Neuronal stem cell (in vitro differentiated cells): ENCODE measurements around the gene INCA1.

Experiments
- DNase-seq: peaks from one replicate; pipeline ENCODE4 v3.0.0-alpha.2; 2013; ENCODE audit warnings: low spot score
- H2AFZ ChIP-seq: one replicate; pipeline ENCODE4 v1.6.1; 2013; ENCODE audit warnings: mild to moderate bottlenecking, low read length, inconsistent platforms
- H2AK5ac ChIP-seq: 2 replicates; pipeline ENCODE4 v1.6.1; 2013; ENCODE audit warnings: low read depth, mild to moderate bottlenecking, inconsistent platforms, low read length, moderate library complexity, mixed read lengths
- H2BK120ac ChIP-seq: 2 replicates; pipeline ENCODE4 v1.6.1; 2013; ENCODE audit warnings: low read depth, mild to moderate bottlenecking, inconsistent platforms, low read length, moderate library complexity, mixed read lengths
- H2BK12ac ChIP-seq: one replicate; pipeline ENCODE4 v1.6.1; 2013; ENCODE audit warnings: low read length, inconsistent platforms
- H2BK15ac ChIP-seq: 2 replicates; pipeline ENCODE4 v1.6.1; 2013; ENCODE audit warnings: mild to moderate bottlenecking, low read length, inconsistent platforms, mixed read lengths
- H2BK5ac ChIP-seq: one replicate; pipeline ENCODE4 v1.6.1; 2013; ENCODE audit warnings: inconsistent platforms, mild to moderate bottlenecking, low read length, moderate library complexity
- H3K14ac ChIP-seq: one replicate; pipeline ENCODE4 v1.6.1; 2013; ENCODE audit warnings: low read length, inconsistent platforms
- H3K18ac ChIP-seq: 2 replicates; pipeline ENCODE4 v1.6.1; 2013; ENCODE audit warnings: low read length, inconsistent platforms
- H3K23ac ChIP-seq: 2 replicates; pipeline ENCODE4 v1.6.1; 2013; ENCODE audit warnings: low read depth, mild to moderate bottlenecking, mixed read lengths, low read length, inconsistent platforms; ENCODE audit not compliant: poor library complexity
- H3K27ac ChIP-seq: replicated peaks from 3 replicates; pipeline ENCODE4 v1.5.1; 2013; ENCODE audit warnings: low read length, inconsistent platforms
- H3K27me3 ChIP-seq, 3 experiments: 2 replicates each; pipeline ENCODE4 v1.6.1; 2013; ENCODE audit warnings: low read length in 3 of 3, mild to moderate bottlenecking in 2 of 3, inconsistent platforms in 1 of 3, low read depth in 1 of 3, mixed read lengths in 1 of 3, moderate library complexity in 1 of 3; ENCODE audit not compliant: control insufficient read depth in 3 of 3, insufficient read depth in 3 of 3
- H3K36me3 ChIP-seq, 2 donors: replicated peaks in 1 of 2; 2 replicates each; pipeline ENCODE4 v1.6.1; 2013; ENCODE audit warnings: low read length in 2 of 2; ENCODE audit not compliant: control insufficient read depth in 2 of 2, insufficient read depth in 2 of 2
- H3K4ac ChIP-seq: 2 replicates; pipeline ENCODE4 v1.6.1; 2013; ENCODE audit warnings: inconsistent platforms, mild to moderate bottlenecking, low read length, moderate library complexity
- H3K4me1 ChIP-seq, 2 donors: 1 replicate in 1 of 2; 2 replicates in 1 of 2; pipeline ENCODE4 v1.6.1; 2013; ENCODE audit warnings: low read length in 2 of 2, low read depth in 1 of 2; ENCODE audit not compliant: control insufficient read depth in 2 of 2, insufficient read depth in 1 of 2
- H3K4me2 ChIP-seq: one replicate; pipeline ENCODE4 v1.6.1; 2013; ENCODE audit warnings: mild to moderate bottlenecking, low read length, inconsistent platforms; ENCODE audit not compliant: insufficient read depth, poor library complexity, severe bottlenecking
- H3K4me3 ChIP-seq, 2 donors: 2 replicates each; pipeline ENCODE4 v1.5.1; 2013; ENCODE audit warnings: low read length in 2 of 2, mild to moderate bottlenecking in 2 of 2, inconsistent platforms in 1 of 2, moderate library complexity in 1 of 2
- H3K79me1 ChIP-seq: one replicate; pipeline ENCODE4 v1.6.1; 2013; ENCODE audit warnings: low read depth, mild to moderate bottlenecking, inconsistent platforms, low read length, moderate library complexity
- H3K9ac ChIP-seq: one replicate; pipeline ENCODE4 v1.6.1; 2013; ENCODE audit warnings: mild to moderate bottlenecking, low read depth, low read length, inconsistent platforms; ENCODE audit not compliant: poor library complexity
- H3K9me3 ChIP-seq, 2 donors: replicated peaks in 1 of 2; 2 replicates each; pipeline versions ENCODE3 to v1.6.1; 2013; ENCODE audit warnings: low read length in 2 of 2, mild to moderate bottlenecking in 2 of 2, inconsistent platforms in 1 of 2, low read depth in 1 of 2, mixed read lengths in 1 of 2, moderate library complexity in 1 of 2; ENCODE audit not compliant: control insufficient read depth in 2 of 2, insufficient read depth in 1 of 2
- H4K8ac ChIP-seq: one replicate; pipeline ENCODE4 v1.6.1; 2013; ENCODE audit warnings: low read depth, mild to moderate bottlenecking, inconsistent platforms, low read length, moderate library complexity
- H4K91ac ChIP-seq: one replicate; pipeline ENCODE4 v1.6.1; 2013; ENCODE audit warnings: low read length, low read depth, mild to moderate bottlenecking, inconsistent platforms; ENCODE audit not compliant: poor library complexity
- WGBS, 2 donors: extraction: QIAGEN DNeasy Blood & Tissue Kit; methylation state at CpG; one replicate each; pipeline ENCODE4 v1.1.7; 2013; ENCODE audit warnings: missing lambda C conversion rate in 2 of 2, mixed read lengths in 1 of 2; ENCODE audit not compliant: insufficient read length in 2 of 2, insufficient replicate concordance in 1 of 2; ENCODE audit errors: extremely low coverage in 2 of 2; 5-methylcytosine and 5-hydroxymethylcytosine counted together

The INCA1 gene

GRCh38 chr17:4986403-4986802, 10.9 kb downstream of the INCA1 start:
- peaks cover 0 to 8% of the 10 kb centered on the region in 2 donors for H3K4me1 ChIP-seq
- H4K8ac ChIP-seq, result no peak overlapping the region
- peak overlapping the region; percentile 85 for H3K4me2 ChIP-seq
- no peaks in the 10 kb centered on the region for H3K79me1 ChIP-seq
- no peak overlapping the region for H2BK12ac ChIP-seq
- H3K36me3 ChIP-seq, result no peaks in the 10 kb centered on the region
- no peak overlapping the region for H2AK5ac ChIP-seq
- WGBS, 2 donors, result no CpG with 5 or more reads among the region's 5 CpGs
- peak overlapping the region; percentile 83 for H2AFZ ChIP-seq
- H2BK5ac ChIP-seq, result peak overlapping the region; percentile 73
- no peak for DNase-seq
- no peak overlapping the region for H3K4ac ChIP-seq
- H2BK120ac ChIP-seq, result no peak overlapping the region
- no peak overlapping the region for H2BK15ac ChIP-seq
- no peak overlapping the region for H3K18ac ChIP-seq
- no peak overlapping the region for H3K14ac ChIP-seq
- peak overlapping the region; percentile 9 for H3K9ac ChIP-seq
- no peak overlapping the region for H3K27ac ChIP-seq
- no peak overlapping the region for H3K4me3 ChIP-seq
- peaks cover 0 to 46% (median 7%) of the 10 kb centered on the region in 3 experiments for H3K27me3 ChIP-seq
- H3K23ac ChIP-seq, result no peak overlapping the region
- H4K91ac ChIP-seq, result no peak overlapping the region
- no peaks in the 10 kb centered on the region for H3K9me3 ChIP-seq

GRCh38 chr17:4982305-4982704, 15.0 kb downstream of the INCA1 start:
- Histone ChIP-seq H3K27ac (no peak overlapping the region), H2BK5ac (no peak overlapping the region), H4K8ac (no peak overlapping the region), H3K79me1 (no peaks in the 10 kb centered on the region), H2AFZ (no peak overlapping the region), H2BK15ac (no peak overlapping the region), H3K4me3 (no peak overlapping the region), H2AK5ac (no peak overlapping the region), H3K4me2 (no peak overlapping the region), H3K14ac (no peak overlapping the region), H3K4ac (no peak overlapping the region), H4K91ac (no peak overlapping the region), H3K4me1 (peaks cover 3 to 6% of the 10 kb centered on the region in 2 donors), H3K18ac (no peak overlapping the region), H3K23ac (no peak overlapping the region), H3K27me3 (peaks cover 0 to 15% (median 2%) of the 10 kb centered on the region in 3 experiments), H2BK12ac (no peak overlapping the region), H3K9me3 (no peaks in the 10 kb centered on the region), H3K9ac (no peak overlapping the region), H3K36me3 (peaks cover 0 to 2% of the 10 kb centered on the region in 2 donors), H2BK120ac (no peak overlapping the region)
- DNase-seq, result no peak
- no CpG with 5 or more reads among the region's 5 CpGs for WGBS, 2 donors

- no peaks in the 10 kb centered on the region for H3K79me1 ChIP-seq
- no peak overlapping the region for H3K23ac ChIP-seq
- H3K9me3 ChIP-seq, result no peaks in the 10 kb centered on the region
- H2BK12ac ChIP-seq, result peak overlapping the region; percentile 24
- H3K4me3 ChIP-seq, result no peak overlapping the region
- no peak overlapping the region for H3K27ac ChIP-seq
- peaks cover 0 to 2% of the 10 kb centered on the region in 2 donors for H3K36me3 ChIP-seq
- H3K9ac ChIP-seq, result peak overlapping the region; percentile 14
- H3K4me2 ChIP-seq, result no peak overlapping the region
- no peak overlapping the region for H4K91ac ChIP-seq
- H3K4me1 ChIP-seq, result peaks cover 3% of the 10 kb centered on the region in 2 donors
- H2BK5ac ChIP-seq, result no peak overlapping the region
- H3K4ac ChIP-seq, result no peak overlapping the region
- H2BK15ac ChIP-seq, result no peak overlapping the region
- H3K27me3 ChIP-seq, result peaks cover 0 to 3% (median 0%) of the 10 kb centered on the region in 3 experiments
- peak overlapping the region; percentile 22 for H3K18ac ChIP-seq
- WGBS, 2 donors, result no CpG with 5 or more reads among the region's 6 CpGs
- H4K8ac ChIP-seq, result no peak overlapping the region
- H2AK5ac ChIP-seq, result no peak overlapping the region
- H2AFZ ChIP-seq, result peak overlapping the region; percentile 83
- peak; percentile 72 for DNase-seq
- no peak overlapping the region for H3K14ac ChIP-seq
- H2BK120ac ChIP-seq, result no peak overlapping the region
These were observed 16.6 kb downstream of the INCA1 start for GRCh38 chr17:4980644-4981216.

GRCh38 chr17:4978726-4979125, 18.6 kb downstream of the INCA1 start:
- Histone ChIP-seq H3K18ac (no peak overlapping the region), H2BK5ac (no peak overlapping the region), H3K4me3 (no peak overlapping the region), H3K9me3 (peaks cover 0 to 1% of the 10 kb centered on the region in 2 donors), H3K27me3 (no peaks in the 10 kb centered on the region), H3K23ac (no peak overlapping the region), H3K4me2 (no peak overlapping the region), H2BK12ac (no peak overlapping the region), H3K79me1 (no peaks in the 10 kb centered on the region), H3K9ac (no peak overlapping the region), H2AFZ (no peak overlapping the region), H4K91ac (no peak overlapping the region), H3K14ac (no peak overlapping the region), H3K27ac (no peak overlapping the region), H3K4me1 (peaks cover 3% of the 10 kb centered on the region in 2 donors), H3K4ac (no peak overlapping the region), H4K8ac (no peak overlapping the region), H3K36me3 (peaks cover 0 to 5% of the 10 kb centered on the region in 2 donors), H2BK120ac (no peak overlapping the region), H2AK5ac (no peak overlapping the region), H2BK15ac (no peak overlapping the region)
- no peak for DNase-seq
